HepG2 (cell line): ENCODE measurements around the gene POC1A. TPM values are rescaled to one million over a fixed set of nuclear protein-coding genes. Genes with fewer than 3 reads are reported as not detected.

Experiments used
- ATM ChIP-seq: fragments of 450-650 bp; IDR thresholded peaks from 2 replicates; pipeline ENCODE4 v1.7.1; 2017; ENCODE audit warnings: mild to moderate bottlenecking, borderline replicate concordance
- BCL3 ChIP-seq: sonication (generic); formaldehyde crosslinking; IDR thresholded peaks from 2 replicates; pipeline ENCODE4 v1.5.1; 2020; ENCODE audit warnings: mild to moderate bottlenecking, missing genetic modification reagents, moderate library complexity
- HMGXB4 ChIP-seq, 2 experiments: sonication (generic) in 1 of 2; formaldehyde crosslinking in 1 of 2; IDR thresholded peaks; 2 replicates each; pipeline versions ENCODE4 v1.4.0 to v1.6.1; 2018 to 2020; ENCODE audit warnings: missing genetic modification reagents in 2 of 2, borderline replicate concordance in 1 of 2, low read depth in 1 of 2, mild to moderate bottlenecking in 1 of 2, missing biosample characterization in 1 of 2
- HNRNPH1 ChIP-seq: fragments of 200-400 bp; formaldehyde crosslinking; optimal IDR thresholded peaks from 2 replicates; pipeline ENCODE3; 2017; ENCODE audit warnings: mild to moderate bottlenecking, low read depth, low read length
- NFAT5 ChIP-seq: sonication (generic); formaldehyde crosslinking; IDR thresholded peaks from 2 replicates; pipeline ENCODE4 v1.4.0; 2020; ENCODE audit warnings: missing genetic modification reagents
- NFYC ChIP-seq: IDR thresholded peaks from 2 replicates; pipeline ENCODE4 v1.6.1; 2016; ENCODE audit warnings: missing genetic modification reagents, missing compliant biosample characterization
- PLSCR1 ChIP-seq: sonication (generic); formaldehyde crosslinking; IDR thresholded peaks from 2 replicates; pipeline ENCODE4 v1.5.0; 2020; ENCODE audit warnings: missing genetic modification reagents, mild to moderate bottlenecking, borderline replicate concordance
- RAD21 ChIP-seq: fragments of 450-650 bp; formaldehyde crosslinking; IDR thresholded peaks from 2 replicates; pipeline ENCODE4 v1.5.0; 2020; ENCODE audit warnings: mild to moderate bottlenecking
- RORA ChIP-seq: sonication (generic); formaldehyde crosslinking; IDR thresholded peaks from 2 replicates; pipeline ENCODE4 v1.5.0; 2020; ENCODE audit warnings: mild to moderate bottlenecking, missing genetic modification reagents, moderate library complexity
- SMAD1 ChIP-seq: sonication (generic); formaldehyde crosslinking; IDR thresholded peaks from 2 replicates; pipeline ENCODE4 v1.4.0; 2020; ENCODE audit warnings: missing genetic modification reagents, low read depth, mild to moderate bottlenecking, borderline replicate concordance
- SNRNP70 ChIP-seq: fragments of 200-400 bp; formaldehyde crosslinking; IDR thresholded peaks from 2 replicates; pipeline ENCODE4 v1.6.1; 2017; ENCODE audit warnings: mild to moderate bottlenecking, low read depth, low read length, moderate library complexity
- ZBTB38 ChIP-seq: sonication (generic); formaldehyde crosslinking; IDR thresholded peaks from 2 replicates; pipeline ENCODE4 v1.5.1; 2020; ENCODE audit warnings: mild to moderate bottlenecking, missing genetic modification reagents
- ZFP36L2 ChIP-seq: sonication (generic); formaldehyde crosslinking; IDR thresholded peaks from 2 replicates; pipeline ENCODE4 v1.4.0; 2020; ENCODE audit warnings: missing genetic modification reagents
- ZNF337 ChIP-seq: sonication (generic); formaldehyde crosslinking; IDR thresholded peaks from 2 replicates; pipeline ENCODE4 v1.5.1; 2020; ENCODE audit warnings: missing genetic modification reagents, low read depth, mild to moderate bottlenecking, borderline replicate concordance
- ZNF839 ChIP-seq: sonication (generic); formaldehyde crosslinking; IDR thresholded peaks from 2 replicates; pipeline ENCODE4 v1.4.0; 2020; ENCODE audit warnings: missing genetic modification reagents, mild to moderate bottlenecking, borderline replicate concordance
- polyA plus RNA-seq, 8 experiments: library from polyadenylated mRNA; depleted of rRNA in 3 of 8; stranded (reverse) in 7 of 8; unstranded in 1 of 8; fragments of >200 nt; fragmentation: Illumina TruSeq in 4 of 8; extraction: Trizol in 4 of 8; gene quantifications; 2 replicates each; pipeline versions ENCODE4 v1.2.1 to v1.2.3, GENCODE V29; 2011 to 2016; ENCODE audit warnings: low read depth in 4 of 8, missing spikeins in 1 of 8, mixed read lengths in 1 of 8; ENCODE audit not compliant: insufficient read depth in 1 of 8
- total RNA-seq, 5 experiments: library from RNA; depleted of rRNA; stranded (reverse); fragments of >200 nt; fragmentation: Illumina TruSeq; extraction: Trizol; gene quantifications; 2 replicates each; pipeline ENCODE4 v1.2.3, GENCODE V29; 2016; ENCODE audit warnings: low read depth in 1 of 5
- TF ChIP-seq, protein P1 (sequence below): sonication (generic); formaldehyde crosslinking; IDR thresholded peaks from 2 replicates; pipeline ENCODE4 v1.8.1; 2023; ENCODE audit warnings: mild to moderate bottlenecking, missing genetic modification reagents

The POC1A gene
- total and polyA plus RNA-seq, 2 of the 13 experiments (the other 11 are each of a cell fraction or from before 2014, with no cell fraction given): 14.6 to 20.0 TPM

DNA sequence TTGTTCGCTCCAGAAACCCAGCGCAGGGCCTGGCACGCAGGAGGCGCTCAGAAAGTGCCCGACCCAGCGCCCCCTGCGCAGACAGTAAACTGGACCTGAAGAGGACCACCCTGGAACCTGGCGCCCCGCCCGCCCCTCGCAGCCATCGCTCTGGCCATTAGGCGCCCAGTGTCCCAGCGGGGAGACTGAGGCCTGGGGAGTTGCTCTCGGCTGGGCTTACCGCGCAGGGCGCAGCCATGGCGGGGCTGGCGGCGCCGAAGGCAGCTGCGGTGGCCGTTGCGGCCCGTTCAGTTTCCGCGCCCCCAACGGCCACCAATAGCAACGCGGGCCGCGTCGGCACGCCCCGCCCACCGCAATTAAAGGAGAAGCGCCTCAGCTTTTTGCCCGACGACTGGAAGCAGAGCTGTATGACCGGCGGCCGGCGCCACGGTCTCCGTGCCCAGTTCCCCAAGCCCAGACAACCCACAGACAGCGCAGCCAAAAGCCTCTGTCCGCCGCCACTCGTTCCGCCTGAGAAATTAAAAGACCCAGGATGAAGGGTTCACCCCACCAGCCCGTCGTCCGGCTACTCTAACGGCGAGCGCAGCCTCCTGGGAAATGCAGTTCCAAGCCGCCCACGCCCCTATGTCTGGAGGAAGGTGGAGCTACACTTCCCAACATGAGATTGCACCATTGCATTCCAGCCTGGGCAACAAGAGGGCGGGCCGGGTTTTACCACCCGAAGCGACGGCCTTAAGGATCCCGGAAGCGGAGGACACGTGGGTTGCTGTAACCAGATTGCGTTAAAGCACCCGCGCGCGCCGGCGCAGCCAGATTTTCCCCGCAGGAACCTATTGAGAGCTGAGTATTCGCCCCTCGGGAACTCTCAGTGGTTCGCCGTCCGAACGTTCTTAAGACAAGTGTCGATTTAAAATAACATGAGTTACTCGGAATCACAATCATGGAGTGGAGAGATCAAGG lies at the start of gene POC1A (continued):
- TF ChIP-seq NFAT5 (CRISPR knock-in tag): no peak
- peak; percentile 10; the same call in 1 of the 2 replicates for TF ChIP-seq RAD21 (CRISPR knock-in tag)
- TF ChIP-seq HNRNPH1: no peak
- TF ChIP-seq ZFP36L2 (CRISPR knock-in tag): no peak
- TF ChIP-seq, protein P1, sequence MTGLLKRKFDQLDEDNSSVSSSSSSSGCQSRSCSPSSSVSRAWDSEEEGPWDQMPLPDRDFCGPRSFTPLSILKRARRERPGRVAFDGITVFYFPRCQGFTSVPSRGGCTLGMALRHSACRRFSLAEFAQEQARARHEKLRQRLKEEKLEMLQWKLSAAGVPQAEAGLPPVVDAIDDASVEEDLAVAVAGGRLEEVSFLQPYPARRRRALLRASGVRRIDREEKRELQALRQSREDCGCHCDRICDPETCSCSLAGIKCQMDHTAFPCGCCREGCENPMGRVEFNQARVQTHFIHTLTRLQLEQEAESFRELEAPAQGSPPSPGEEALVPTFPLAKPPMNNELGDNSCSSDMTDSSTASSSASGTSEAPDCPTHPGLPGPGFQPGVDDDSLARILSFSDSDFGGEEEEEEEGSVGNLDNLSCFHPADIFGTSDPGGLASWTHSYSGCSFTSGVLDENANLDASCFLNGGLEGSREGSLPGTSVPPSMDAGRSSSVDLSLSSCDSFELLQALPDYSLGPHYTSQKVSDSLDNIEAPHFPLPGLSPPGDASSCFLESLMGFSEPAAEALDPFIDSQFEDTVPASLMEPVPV (CRISPR knock-in tag): peak; percentile 66
- peak; percentile 88; the same call in 1 of the 2 replicates for TF ChIP-seq ZNF337 (CRISPR knock-in tag)
- no peak for TF ChIP-seq RORA (CRISPR knock-in tag)
- TF ChIP-seq ATM: no peak
- TF ChIP-seq SMAD1 (CRISPR knock-in tag): no peak
- peak; percentile 61 to 68; a peak in 3 of 4 replicates for TF ChIP-seq HMGXB4 (CRISPR knock-in tag; IDR thresholded peaks at IDR 0.05; ENCODE audit: borderline replicate concordance in 1 of 2, low read depth in 1 of 2)
- peak; percentile 39; the same call in 1 of the 2 replicates for TF ChIP-seq ZBTB38 (CRISPR knock-in tag)
- no peak for TF ChIP-seq PLSCR1 (CRISPR knock-in tag)
- no peak; the same call in 1 of the 2 replicates for TF ChIP-seq BCL3 (CRISPR knock-in tag)
- peak; percentile 86 for TF ChIP-seq NFYC (CRISPR knock-in tag)
- TF ChIP-seq ZNF839 (CRISPR knock-in tag): peak; percentile 15; the same call in 1 of the 2 replicates
- TF ChIP-seq SNRNP70: no peak
